Anterior cingulate cortex (tissue), 58 donors: ENCODE data around the gene CCND2.

Experiments
- DNase-seq, 58 donors: peaks; one replicate each; lab custom pipeline; 2025; lab: John Stamatoyannopoulos, UW

CCND2 gene

DNA sequence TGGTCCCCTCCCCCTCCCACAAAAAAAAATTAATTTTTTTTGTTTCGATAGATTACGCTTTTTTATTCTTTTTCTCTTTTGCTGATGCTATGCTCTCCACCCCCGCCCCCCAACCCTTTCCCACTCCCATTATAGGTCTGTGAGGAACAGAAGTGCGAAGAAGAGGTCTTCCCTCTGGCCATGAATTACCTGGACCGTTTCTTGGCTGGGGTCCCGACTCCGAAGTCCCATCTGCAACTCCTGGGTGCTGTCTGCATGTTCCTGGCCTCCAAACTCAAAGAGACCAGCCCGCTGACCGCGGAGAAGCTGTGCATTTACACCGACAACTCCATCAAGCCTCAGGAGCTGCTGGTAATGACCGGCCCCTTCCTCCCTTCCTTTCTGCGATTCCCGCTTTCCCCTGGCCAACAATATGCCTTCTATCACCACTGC, 2.3 kb downstream of the CCND2 start:
- no peak for DNase-seq

DNA sequence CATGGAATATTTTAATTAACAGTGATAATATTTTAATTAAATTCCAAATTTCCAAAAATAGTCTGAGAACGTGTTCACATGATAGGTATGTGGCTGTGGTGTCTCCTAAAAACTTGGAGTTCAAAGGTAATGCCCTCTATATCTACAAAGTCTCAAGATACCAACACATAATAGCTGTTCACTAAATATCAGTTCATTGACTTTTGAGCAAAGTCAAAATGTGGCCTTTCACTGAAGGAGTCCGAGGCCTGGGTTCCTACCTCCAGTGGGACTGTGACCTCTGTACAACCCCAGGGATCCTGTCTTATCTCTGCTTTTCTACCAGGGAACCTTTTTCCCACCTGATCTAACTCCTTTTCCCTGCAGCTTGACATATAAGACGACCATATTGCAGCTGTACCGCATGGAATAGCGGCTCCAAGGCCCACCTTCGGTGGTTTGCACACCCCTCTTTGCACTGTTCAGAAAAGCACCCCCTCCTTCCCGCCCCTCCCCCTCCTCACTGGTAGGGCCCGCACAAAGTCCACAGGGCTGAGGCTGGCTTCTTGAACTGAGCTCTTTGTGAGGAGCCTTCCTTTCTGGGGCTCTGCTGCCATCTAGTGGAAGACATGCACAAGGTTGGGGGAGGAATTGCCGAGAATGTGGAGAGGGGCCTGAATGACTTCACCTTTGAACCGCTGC, 3.1 kb downstream of the CCND2 start:
- peak in 53 of 58 donors; percentile 19 to 91 (median 73) for DNase-seq

GRCh38 chr12:4277205-4277543, 3.6 kb downstream of the CCND2 start:
- no peak for DNase-seq

- no peak for DNase-seq
These were observed 4.3 kb downstream of the CCND2 start for GRCh38 chr12:4277857-4278256.

- peak in 9 of 58 donors; percentile 28 to 57 (median 33) for DNase-seq
These were observed 5.0 kb downstream of the CCND2 start for GRCh38 chr12:4278329-4279197.

- DNase-seq: no peak
These were observed 5.7 kb downstream of the CCND2 start for GRCh38 chr12:4279198-4279690.

DNA sequence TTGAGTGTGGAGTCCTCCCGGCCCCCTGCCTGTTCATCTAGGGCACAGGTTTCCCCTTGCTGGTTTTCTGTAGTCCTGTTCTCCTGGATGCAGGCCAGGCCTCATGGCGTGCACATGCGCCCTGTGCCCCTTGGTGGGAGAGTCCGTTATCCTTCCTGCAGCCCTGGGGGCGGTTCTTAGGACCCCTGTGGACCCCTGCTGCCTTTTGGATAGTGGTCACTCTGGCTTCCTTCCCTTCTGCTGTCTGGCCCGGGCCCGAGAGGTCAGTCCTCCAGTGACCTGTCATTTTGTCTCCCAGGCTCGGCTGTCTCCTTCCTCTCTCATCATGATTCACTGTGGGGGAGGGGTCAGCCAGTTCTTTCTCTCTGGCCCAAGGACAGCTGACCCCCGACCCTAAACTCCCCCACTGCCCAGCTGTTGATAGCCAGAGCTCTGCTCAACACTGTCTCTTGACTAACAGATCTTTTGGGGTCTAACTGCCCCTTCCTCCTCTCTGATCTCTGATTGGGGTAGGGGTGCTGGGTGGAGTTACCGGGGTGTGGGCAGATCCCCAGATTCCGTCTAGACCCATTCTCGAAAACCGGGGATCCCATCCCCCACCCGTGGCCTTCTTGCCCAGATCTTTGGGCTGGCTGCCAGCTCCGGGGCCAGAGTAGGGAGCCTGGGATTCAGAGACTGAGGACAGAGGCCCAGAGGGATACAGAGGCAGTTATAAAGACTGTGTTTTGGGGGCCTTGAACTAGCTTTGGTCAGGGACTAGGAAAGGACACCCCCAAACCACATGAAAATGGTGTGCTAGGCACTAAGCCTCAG, 7.0 kb downstream of the CCND2 start:
- peak in 4 of 58 donors; percentile 9 to 53 (median 20) for DNase-seq

GRCh38 chr12:4281173-4281654, 7.7 kb downstream of the CCND2 start:
- DNase-seq: no peak

DNA sequence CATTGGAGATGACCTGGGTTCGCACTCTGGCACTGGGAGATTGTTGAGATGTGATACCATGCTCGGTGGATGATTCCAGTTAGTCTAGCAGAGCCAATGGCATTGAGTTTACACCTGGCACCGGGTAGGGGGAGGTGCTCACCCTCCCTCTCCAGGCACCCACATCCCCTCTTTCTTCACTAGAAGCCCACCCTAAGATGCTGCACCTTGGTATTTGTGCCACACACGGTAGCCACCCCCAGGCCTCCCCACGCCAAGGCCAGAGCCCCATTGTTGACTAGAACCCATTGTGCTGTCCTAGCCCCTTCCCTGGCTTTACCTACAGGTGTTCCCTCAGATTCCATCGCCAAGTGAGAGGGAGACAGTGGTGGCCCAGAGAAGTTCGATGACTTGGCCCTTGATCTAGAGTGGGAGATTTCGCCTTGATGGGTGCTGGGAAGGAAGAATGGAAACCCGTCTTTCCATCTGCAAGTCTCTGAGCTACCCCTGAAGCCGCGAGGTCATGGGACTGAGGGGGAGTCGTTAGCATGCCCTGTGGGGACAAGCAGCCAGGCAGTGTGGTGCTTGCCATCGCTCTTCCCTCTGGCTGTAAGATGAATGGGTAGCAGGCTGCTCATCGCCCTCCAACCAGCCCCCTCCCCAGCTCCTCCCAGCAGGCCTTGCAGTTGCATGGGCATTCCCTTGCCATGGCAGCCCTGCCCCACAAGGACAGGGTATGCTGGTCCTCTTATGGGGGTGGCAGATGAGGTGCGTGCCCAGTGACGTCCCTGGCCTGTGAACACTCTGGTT, 8.7 kb downstream of the CCND2 start:
- no peak for DNase-seq

- no peak for DNase-seq
These were observed 9.4 kb downstream of the CCND2 start for GRCh38 chr12:4282892-4283511.

GRCh38 chr12:4283512-4284255, 10.1 kb downstream of the CCND2 start:
- peak in 11 of 58 donors; percentile 29 to 77 (median 46) for DNase-seq

- DNase-seq: no peak
These were observed 10.7 kb downstream of the CCND2 start for GRCh38 chr12:4284306-4284705.

GRCh38 chr12:4285070-4285469, 11.5 kb downstream of the CCND2 start:
- no peak for DNase-seq

DNA sequence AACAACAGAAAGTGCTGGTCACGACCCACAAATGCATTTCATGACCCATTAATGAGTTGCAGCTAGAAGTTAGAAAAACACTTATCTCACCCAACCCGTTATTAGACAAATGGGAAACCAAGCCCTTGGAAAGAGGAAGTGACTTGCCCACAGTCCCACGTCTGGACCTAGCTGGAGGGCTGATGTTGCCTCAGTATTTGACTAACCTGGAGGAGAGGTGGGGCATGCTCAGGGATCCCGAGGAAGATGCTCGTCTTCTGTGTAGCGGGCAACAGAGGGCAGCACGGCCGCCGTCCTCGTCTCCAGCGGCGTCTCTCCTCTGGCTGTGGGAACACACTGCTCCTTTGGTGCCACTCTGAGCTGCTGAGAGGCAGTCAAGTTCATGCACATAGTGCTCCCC, 12.7 kb downstream of the CCND2 start:
- DNase-seq: no peak

GRCh38 chr12:4286771-4287317, 13.3 kb downstream of the CCND2 start:
- no peak for DNase-seq

- no peak for DNase-seq
These were observed 14.0 kb downstream of the CCND2 start for GRCh38 chr12:4287325-4288211.
